Measurements from ENCODE around the gene KRT82.

- TF ChIP-seq RARB (CRISPR knock-in tag; IDR thresholded peaks at IDR 0.05) (no peak), CEBPB (IDR thresholded peaks at IDR 0.05) (no peak)
These were observed 8.0 kb downstream of the KRT82 start for GRCh38 chr12:52398176-52398575.
